GM18951 (cell line): Measurements from ENCODE around the gene OMG.
"Not testable (repeated sequence)": the region's sequence is repeated elsewhere in the genome, so short reads cannot be mapped to it uniquely, and the experiment has no call there.

Experiments
- POLR2A ChIP-seq: IDR thresholded peaks from 4 replicates; pipeline ENCODE4 v1.6.1; 2011; ENCODE audit warnings: mild to moderate bottlenecking; ENCODE audit not compliant: insufficient read length, insufficient read depth; ENCODE audit errors: extremely low read depth
- in situ Hi-C: fragments of 300-500 bp; cut with MboI; formaldehyde crosslinking; loops from one replicate; pipeline ENCODE4 v1.12.0; 2022; ENCODE audit warnings: low sequenced_read_pairs, mixed read lengths, inconsistent platforms; ENCODE audit not compliant: unreplicated experiment

The OMG gene, protein sequence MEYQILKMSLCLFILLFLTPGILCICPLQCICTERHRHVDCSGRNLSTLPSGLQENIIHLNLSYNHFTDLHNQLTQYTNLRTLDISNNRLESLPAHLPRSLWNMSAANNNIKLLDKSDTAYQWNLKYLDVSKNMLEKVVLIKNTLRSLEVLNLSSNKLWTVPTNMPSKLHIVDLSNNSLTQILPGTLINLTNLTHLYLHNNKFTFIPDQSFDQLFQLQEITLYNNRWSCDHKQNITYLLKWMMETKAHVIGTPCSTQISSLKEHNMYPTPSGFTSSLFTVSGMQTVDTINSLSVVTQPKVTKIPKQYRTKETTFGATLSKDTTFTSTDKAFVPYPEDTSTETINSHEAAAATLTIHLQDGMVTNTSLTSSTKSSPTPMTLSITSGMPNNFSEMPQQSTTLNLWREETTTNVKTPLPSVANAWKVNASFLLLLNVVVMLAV

DNA sequence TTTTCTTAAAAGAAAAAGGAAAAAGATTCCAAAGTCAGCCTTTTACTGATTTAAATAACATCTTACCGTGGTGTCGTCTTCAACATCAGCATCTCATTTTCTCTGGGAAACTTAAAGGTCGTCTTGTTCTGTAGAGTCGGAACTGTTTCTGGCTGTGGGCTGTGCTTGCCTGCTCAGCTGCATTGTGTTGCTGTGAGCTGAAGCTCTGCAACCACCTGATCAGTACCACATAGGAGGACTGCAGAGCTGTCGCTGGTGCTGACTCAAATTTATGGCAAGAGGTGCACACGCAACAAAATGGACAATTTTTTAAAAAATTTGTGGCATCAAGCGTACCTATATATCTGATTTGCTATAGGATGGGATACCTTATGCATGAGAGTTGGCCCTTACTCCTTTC, at the start of gene OMG:
Gene OMG, minus strand, starts transcription at position 150 of the 400 bp plus-strand sequence. CDS start 908 bp downstream, outside the sequence.
- TF ChIP-seq POLR2A, result no peak
- in situ Hi-C loops, result no loop called here

DNA sequence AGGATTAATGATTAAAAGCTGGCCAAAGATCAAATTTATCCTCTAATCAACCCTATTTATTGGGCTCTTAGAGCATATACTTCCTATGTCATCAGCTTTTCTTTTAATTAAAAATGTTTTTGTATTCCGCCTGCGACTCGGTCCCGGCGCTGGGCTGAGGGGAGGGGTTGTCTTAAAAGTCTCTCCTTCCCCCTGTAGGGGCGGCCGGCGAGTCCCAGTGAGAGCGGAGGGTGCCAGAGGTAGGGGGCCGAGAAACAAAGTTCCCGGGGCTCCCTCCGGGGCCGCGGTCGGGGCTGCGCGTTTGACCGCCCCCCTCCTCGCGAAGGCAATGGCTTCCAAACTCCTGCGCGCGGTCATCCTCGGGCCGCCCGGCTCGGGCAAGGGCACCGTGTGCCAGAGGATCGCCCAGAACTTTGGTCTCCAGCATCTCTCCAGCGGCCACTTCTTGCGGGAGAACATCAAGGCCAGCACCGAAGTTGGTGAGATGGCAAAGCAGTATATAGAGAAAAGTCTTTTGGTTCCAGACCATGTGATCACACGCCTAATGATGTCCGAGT, 48.2 kb upstream of the OMG start:
- in situ Hi-C loops, result not testable (repeated sequence)

DNA sequence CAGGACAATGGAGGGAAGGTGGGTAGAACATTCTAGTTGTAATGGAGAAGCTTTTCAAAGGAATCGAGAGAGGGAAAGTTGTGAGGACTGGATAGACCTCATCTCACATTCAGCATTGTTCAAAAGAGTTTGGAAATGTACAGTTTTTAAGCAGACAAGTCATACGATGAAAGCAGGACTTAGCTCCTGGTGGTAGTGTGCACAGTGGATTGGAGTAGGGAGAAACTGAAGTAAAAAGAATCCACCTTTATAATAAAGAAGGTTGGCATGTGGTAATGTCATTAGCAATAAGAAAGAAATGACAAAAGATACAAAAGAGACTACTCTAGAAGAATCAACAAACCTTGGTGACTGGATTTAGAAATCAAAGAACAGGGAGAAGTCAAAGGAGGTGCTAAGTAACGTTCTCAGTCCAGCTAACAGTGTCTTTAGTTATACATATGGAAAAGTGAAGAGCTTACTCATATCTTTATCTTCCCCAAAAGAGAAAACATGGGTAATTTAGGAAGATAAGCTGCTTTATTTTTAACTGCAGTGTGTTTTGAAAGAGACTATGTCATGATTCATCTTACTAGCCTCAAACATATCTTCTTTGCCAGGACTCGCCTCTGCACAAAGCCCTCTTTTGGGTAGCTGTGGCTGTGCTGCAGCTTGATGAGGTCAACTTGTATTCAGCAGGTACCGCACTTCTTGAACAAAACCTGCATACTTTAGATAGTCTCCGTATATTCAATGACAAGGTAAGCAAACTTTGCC, 43.0 kb upstream of the OMG start:
- TF ChIP-seq POLR2A, result no peak
- in situ Hi-C loops, result no loop called here

DNA sequence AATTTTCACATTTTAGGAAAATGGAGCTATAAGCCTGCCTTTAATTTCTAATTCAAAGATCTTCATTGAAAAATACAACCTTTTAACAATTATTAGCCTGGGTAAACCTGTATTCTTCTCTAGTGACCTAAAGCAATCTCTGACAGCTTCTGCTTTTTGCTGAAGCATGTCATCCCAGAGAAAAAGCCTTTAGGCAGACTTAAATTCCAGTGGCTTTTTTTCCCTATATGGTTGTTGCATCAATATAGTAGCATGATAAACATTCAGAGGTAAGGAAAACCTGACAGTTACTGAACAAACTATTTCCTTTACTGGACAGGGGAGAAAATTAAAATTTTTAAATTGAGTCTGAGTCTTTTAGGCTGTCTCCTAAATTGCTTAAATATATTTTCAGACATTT, 32.2 kb upstream of the OMG start:
- in situ Hi-C loops, result no loop called here
- TF ChIP-seq POLR2A, result no peak

DNA sequence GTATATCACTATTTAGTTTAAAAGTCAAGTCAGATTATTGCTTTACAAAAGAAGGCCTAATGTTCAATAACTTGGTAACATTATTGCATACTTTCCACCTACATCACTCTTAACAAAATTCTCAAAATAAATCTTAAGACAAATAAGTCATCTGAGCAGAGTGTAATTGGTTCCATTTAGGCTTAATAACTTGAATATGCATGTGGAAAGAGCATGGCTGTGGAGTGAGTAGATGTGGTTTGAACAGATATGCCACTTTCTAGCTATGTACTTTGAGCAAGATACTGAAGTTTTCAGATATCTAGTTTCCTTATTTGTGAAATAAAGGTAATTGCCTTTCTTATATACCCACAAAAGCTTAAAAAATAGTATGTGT, 31.1 kb upstream of the OMG start:
- in situ Hi-C loops, result no loop called here
- no peak for TF ChIP-seq POLR2A

DNA sequence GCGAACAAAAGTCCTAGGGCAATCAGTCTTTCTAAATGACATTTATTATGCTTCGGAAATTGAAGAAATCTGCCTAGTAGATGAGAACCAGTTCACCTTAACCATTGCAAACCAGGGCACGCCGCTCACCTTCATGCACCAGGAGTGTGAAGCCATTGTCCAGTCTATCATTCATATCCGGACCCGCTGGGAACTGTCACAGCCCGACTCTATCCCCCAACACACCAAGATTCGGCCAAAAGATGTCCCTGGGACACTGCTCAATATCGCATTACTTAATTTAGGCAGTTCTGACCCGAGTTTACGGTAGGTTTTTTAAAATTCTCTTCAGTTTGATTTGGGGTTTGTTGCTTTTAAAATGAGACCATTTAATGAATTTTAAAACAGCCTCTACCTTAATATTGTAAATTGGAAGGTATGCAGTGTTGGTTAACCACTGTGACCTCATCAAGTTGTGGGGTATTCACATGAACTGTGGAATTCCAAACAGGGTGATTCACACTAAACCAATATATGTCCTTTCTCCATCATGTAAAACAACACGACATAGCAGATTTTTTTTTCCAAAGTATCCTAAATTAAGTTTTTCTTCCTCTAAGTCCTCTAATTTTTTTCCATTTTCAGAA, 30.6 kb upstream of the OMG start:
- TF ChIP-seq POLR2A, result no peak
- in situ Hi-C loops, result no loop called here

DNA sequence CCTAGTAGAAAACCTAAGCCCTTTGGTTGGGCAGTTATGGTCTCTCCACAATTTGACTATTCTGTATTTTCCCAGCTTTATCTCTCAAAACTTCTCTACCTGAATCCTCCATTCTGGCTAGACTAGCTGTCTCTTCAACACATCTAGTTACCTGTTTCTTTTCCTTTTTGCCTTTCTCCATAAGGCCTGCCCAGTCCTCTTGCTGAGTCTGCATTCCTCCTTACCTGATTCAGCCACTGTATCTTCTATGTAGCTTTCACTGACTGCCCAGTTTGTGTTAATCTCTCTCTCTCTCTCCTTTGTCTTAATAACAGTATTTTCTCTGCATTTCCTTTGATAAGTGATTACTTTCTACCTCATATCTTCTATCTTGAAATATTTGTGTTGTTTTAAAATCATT, 26.5 kb upstream of the OMG start:
- TF ChIP-seq POLR2A, result no peak
- in situ Hi-C loops, result no loop called here

DNA sequence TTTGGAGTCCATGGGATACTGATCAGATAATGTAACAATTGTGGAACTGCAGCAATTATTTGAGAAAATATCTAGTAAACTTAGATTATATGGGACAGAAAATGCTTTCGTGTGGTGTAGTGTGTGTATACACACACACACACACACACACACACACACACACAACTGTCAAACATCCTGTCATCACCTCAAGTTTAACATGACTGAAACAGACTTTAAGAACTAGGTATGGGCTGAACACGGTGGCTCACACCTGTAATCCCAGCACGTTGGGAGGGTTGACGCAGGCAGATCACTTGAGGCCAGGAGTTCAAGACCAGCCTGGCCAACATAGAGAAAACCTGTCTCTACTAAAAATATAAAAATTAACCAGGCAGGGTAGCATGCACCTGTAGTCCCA, 24.9 kb upstream of the OMG start:
- TF ChIP-seq POLR2A, result no peak
- in situ Hi-C loops, result no loop called here

DNA sequence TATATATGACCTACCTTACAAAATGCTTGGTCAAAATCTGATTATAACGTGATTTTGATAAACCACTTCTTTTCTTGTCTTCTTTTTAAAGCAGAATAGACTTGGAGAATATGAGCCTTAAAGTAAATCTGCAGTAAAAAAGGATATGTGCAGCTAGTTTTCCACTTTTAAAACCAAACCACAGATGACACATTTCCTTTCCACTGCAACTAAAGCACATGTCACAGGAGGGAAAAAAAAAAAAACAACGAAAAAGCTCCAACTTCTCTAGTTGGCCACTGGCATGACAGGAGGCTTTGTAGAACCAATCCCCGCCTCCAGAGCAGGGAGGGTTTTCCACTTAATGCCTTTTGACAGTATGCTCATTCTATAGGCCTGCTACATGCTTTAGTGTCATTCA, 24.4 kb upstream of the OMG start, which contains the start of gene EVI2A:
Gene EVI2A, minus strand, starts transcription at position 142 of the 400 bp plus-strand sequence. CDS start 2,609 bp downstream, outside the sequence.
- in situ Hi-C loops, result no loop called here
- peak; percentile 18 for TF ChIP-seq POLR2A

DNA sequence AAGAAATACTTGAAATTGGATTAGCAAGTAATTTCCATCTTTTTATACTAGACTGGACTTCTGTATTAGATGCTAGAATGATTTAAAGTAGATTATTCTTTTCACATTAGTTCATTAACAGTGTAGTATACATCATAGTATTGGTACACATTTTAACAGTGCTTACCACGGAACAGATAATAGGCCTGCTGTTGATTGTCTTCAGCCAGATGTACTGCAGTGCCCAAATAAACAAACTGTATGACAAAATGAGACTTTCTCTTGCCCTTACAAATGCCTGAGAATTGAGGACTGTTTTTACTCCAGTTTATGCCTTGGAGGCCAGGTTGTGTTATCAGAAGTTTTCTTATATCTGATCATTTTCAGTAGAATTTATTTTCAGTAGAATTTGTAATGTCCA, 23.8 kb upstream of the OMG start:
- TF ChIP-seq POLR2A, result no peak
- in situ Hi-C loops, result no loop called here

DNA sequence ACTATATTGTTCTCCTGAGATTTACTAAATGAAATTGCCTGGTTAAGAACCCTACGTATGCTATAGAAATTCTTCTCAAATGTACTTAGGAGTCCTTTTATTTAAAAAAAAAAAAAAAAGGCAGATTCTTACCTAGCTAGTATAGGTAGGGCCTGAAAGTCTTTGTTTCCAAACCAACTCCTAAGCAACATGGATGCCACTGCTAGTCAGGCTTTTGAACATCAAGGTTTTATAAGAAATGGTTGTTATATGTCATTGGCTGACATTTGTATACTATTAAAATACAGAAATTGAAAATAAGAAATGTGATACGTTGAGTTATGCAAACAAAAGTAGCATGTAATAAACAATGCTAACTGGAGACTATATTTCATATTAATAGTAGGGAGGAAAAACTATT, 23.2 kb upstream of the OMG start:
- no peak for TF ChIP-seq POLR2A
- in situ Hi-C loops, result no loop called here

DNA sequence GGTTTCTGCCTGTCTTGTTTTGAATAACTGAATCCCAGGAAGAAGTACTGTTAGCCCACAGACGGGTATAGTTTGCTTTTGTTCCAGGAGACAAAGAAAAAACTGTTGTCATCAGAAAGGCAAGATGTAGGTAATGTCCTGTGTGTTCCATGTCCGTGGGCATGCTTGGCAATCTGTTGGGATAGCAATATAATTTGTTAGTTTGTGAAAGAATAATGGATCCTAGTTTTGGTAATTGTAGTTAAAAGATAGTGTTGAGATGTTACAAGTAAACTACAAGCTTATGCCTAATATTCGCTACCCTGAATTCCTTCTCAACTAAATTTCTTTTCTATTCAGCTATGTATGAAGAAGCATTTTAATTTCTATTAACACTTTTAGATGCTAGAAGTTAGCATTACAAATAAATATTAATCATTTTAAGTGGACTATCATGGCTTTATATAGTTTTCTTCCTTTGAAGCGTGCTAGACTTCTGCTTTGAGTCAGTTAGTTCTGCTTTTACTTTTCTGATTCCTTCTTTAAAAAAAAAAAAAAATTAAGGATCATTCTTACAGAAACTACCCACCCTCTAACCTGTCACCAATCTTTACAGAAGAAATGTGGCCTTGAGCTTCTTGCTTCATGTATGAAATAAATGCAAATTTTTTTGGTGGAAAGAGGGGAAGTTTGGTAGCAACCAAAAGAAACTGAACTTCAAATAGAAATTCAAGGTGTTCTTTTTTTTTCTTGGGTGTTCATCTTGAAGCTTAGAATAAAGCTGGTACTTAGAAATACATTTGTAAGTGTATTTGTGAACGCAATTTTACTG, 22.0 kb upstream of the OMG start:
- TF ChIP-seq POLR2A, result peak; percentile 17
- in situ Hi-C loops, result no loop called here
